RWPE1 (cell line): Measurements from ENCODE around the gene MBOAT2.
"Not testable (repeated sequence)": the region's sequence is repeated elsewhere in the genome, so short reads cannot be mapped to it uniquely, and the experiment has no call there.

Source experiments
- CTCF ChIA-PET: fragments of 350-600 bp; sonication (Branson Sonifier 250); formaldehyde crosslinking; extraction: SDS; loops from one replicate; lab custom pipeline; 2021; lab: Yijun Ruan, JAX
- POLR2A ChIA-PET: fragments of 400-600 bp; formaldehyde crosslinking; extraction: SDS; loops from one replicate; lab custom pipeline; 2020; ENCODE audit warnings: antibody characterized with exemption; ENCODE audit not compliant: low non-redundant PET; lab: Yijun Ruan, JAX
- DNase-seq: peaks from one replicate; pipeline ENCODE4 v3.0.0; 2012; ENCODE audit warnings: low spot score
- H3K27ac ChIP-seq: fragments of 450-650 bp; 2 replicates; pipeline ENCODE4 v1.5.1; 2017
- CTCF ChIP-seq: fragments of 450-650 bp; conservative IDR thresholded peaks from 2 replicates; pipeline ENCODE4 v1.5.1; 2017; ENCODE audit warnings: low read depth, mild to moderate bottlenecking

Gene MBOAT2

GRCh38 chr2:8934338-8934737 is 69.1 kb downstream of the MBOAT2 start:
- ChIA-PET CTCF (no interaction called here), POLR2A (no interaction called here)
- no peak overlapping the region for H3K27ac ChIP-seq
- no peak for DNase-seq
- no peak for TF ChIP-seq CTCF

GRCh38 chr2:8932702-8933101 is 70.8 kb downstream of the MBOAT2 start:
- CTCF ChIA-PET = no interaction called here

GRCh38 chr2:8930185-8930584 is 73.3 kb downstream of the MBOAT2 start:
- CTCF ChIA-PET, H3K27ac ChIP-seq, POLR2A ChIA-PET: not testable (repeated sequence)

More at GRCh38 chr2:8932702-8933101, 70.8 kb downstream of the MBOAT2 start:
- H3K27ac ChIP-seq = no peak overlapping the region
- no peak for TF ChIP-seq CTCF
- POLR2A ChIA-PET = no interaction called here
- no peak for DNase-seq

GRCh38 chr2:8929128-8929527 is 74.4 kb downstream of the MBOAT2 start:
- no peak for TF ChIP-seq CTCF
- POLR2A ChIA-PET = no interaction called here
- DNase-seq = no peak
- CTCF ChIA-PET = no interaction called here
- no peak overlapping the region for H3K27ac ChIP-seq

More at GRCh38 chr2:8930185-8930584, 73.3 kb downstream of the MBOAT2 start:
- not testable (repeated sequence) for DNase-seq

GRCh38 chr2:8927510-8928455 is 75.7 kb downstream of the MBOAT2 start:
- POLR2A ChIA-PET = no interaction called here
- H3K27ac ChIP-seq = no peak overlapping the region
- CTCF ChIA-PET = interaction anchor here (0.7 kb wide), 1 partner anchor 1536 kb away, joined by 3 read pairs; no protein-coding TSS in a partner anchor

GRCh38 chr2:8926356-8926755 is 77.1 kb downstream of the MBOAT2 start:
- DNase-seq = no peak
- ChIA-PET POLR2A (no interaction called here), CTCF (no interaction called here)
- H3K27ac ChIP-seq = no peak overlapping the region
- no peak for TF ChIP-seq CTCF

More at GRCh38 chr2:8927510-8928455, 75.7 kb downstream of the MBOAT2 start:
- DNase-seq = no peak
- no peak for TF ChIP-seq CTCF

GRCh38 chr2:8925411-8925810 is 78.1 kb downstream of the MBOAT2 start:
- H3K27ac ChIP-seq = no peak overlapping the region
- CTCF ChIA-PET = no interaction called here
- TF ChIP-seq CTCF = no peak
- DNase-seq = no peak
- POLR2A ChIA-PET = no interaction called here
